ENCODE results near the gene UBA52.

The UBA52 gene

GRCh38 chr19:18608102-18608804, 36.6 kb downstream of the UBA52 start:
- DNase-seq (ENCODE audit: low read depth in 3 of 3) = no peak

GRCh38 chr19:18608805-18609716, 37.4 kb downstream of the UBA52 start:
- DNase-seq (ENCODE audit: low read depth in 3 of 3) = no peak

GRCh38 chr19:18609717-18610051, 38.0 kb downstream of the UBA52 start:
- no peak for DNase-seq (ENCODE audit: low read depth in 3 of 3)

- no peak for DNase-seq (ENCODE audit: low read depth in 3 of 3)
Observed at GRCh38 chr19:18610245-18610555, 38.5 kb downstream of the UBA52 start.

- DNase-seq (ENCODE audit: low read depth in 3 of 3) = no peak
Observed at GRCh38 chr19:18610556-18611326, 39.1 kb downstream of the UBA52 start.

GRCh38 chr19:18611327-18612050, 39.8 kb downstream of the UBA52 start:
- DNase-seq (ENCODE audit: low read depth in 3 of 3) = no peak

GRCh38 chr19:18612051-18612771, 40.6 kb downstream of the UBA52 start:
- DNase-seq (ENCODE audit: low read depth in 3 of 3) = no peak

GRCh38 chr19:18612772-18613588, 41.3 kb downstream of the UBA52 start, which contains the start of gene TMEM59L:
TSS of gene TMEM59L (plus strand) at chr19:18612870. CDS start at chr19:18612959, 89 bp downstream.
- peak in 1 of 3 donors; percentile 41 for DNase-seq (ENCODE audit: low read depth in 3 of 3)

- no peak for DNase-seq (ENCODE audit: low read depth in 3 of 3)
Observed at GRCh38 chr19:18613589-18614234, 42.1 kb downstream of the UBA52 start.

GRCh38 chr19:18616023-18616422, 44.4 kb downstream of the UBA52 start:
- DNase-seq (ENCODE audit: low read depth in 3 of 3) = no peak

- no peak for DNase-seq (ENCODE audit: low read depth in 3 of 3)
Observed at GRCh38 chr19:18617562-18617961, 45.9 kb downstream of the UBA52 start.

- DNase-seq (ENCODE audit: low read depth in 3 of 3) = no peak
Observed at GRCh38 chr19:18618236-18618635, 46.6 kb downstream of the UBA52 start.

GRCh38 chr19:18620311-18620710, 48.7 kb downstream of the UBA52 start:
- no peak for DNase-seq (ENCODE audit: low read depth in 3 of 3)

GRCh38 chr19:18620902-18621301, 49.2 kb downstream of the UBA52 start:
- no peak for DNase-seq (ENCODE audit: low read depth in 3 of 3)

GRCh38 chr19:18626906-18627305, 55.2 kb downstream of the UBA52 start:
- DNase-seq (ENCODE audit: low read depth in 3 of 3) = no peak
